Measurements from ENCODE around the gene USPL1.

USPL1 gene

GRCh38 chr13:30697996-30698401 lies 80.3 kb downstream of the USPL1 start:
- peak; percentile 68 for DNase-seq (ENCODE audit: low spot score)

- no peak for DNase-seq (ENCODE audit: low spot score)
Observed at GRCh38 chr13:30698488-30699005, 80.8 kb downstream of the USPL1 start.

- DNase-seq (ENCODE audit: low spot score) = no peak
Observed at GRCh38 chr13:30700364-30700763, 82.6 kb downstream of the USPL1 start.

DNA sequence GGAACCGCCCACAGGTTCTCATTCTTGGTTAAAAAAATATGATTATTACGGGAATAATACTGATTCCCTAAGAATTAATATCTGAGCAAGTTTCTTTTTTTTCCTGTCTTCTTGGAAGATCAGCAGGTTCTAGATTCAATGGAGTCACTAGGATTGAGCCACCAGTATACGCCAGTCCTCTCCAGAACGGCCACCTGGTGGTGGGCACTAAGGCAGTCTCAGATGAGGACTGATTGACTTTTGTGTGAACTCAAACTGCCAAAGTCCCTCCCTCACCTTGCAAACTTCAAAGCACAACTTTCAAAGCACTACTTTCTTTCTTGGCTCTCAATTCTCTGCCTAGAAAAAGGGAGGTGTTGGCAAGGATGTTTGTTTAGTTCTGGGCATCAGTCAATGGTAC lies 84.3 kb downstream of the USPL1 start:
- no peak for DNase-seq (ENCODE audit: low spot score)

DNA sequence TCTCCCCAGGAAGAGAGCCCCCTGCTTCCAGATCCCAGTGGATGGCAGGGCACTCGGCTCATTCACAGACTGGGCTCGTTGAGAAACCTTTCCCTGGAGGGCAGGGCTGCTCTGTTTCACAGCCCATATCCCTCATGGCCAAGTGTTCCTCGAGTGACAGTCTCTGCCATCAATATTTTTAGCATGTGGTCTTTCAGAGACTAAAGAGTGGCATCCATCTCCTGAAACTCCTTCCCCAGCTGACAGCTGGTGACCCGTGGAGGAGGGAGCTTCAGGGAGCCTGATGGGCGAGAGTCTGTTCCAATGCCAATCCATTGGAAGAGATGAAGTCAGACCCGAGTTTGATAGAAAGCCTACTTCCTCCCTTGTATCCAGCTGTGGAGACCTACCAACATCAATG lies 86.9 kb downstream of the USPL1 start:
- no peak for DNase-seq (ENCODE audit: low spot score)

- no peak for DNase-seq (ENCODE audit: low spot score)
Observed at GRCh38 chr13:30705680-30706079, 88.0 kb downstream of the USPL1 start.

DNA sequence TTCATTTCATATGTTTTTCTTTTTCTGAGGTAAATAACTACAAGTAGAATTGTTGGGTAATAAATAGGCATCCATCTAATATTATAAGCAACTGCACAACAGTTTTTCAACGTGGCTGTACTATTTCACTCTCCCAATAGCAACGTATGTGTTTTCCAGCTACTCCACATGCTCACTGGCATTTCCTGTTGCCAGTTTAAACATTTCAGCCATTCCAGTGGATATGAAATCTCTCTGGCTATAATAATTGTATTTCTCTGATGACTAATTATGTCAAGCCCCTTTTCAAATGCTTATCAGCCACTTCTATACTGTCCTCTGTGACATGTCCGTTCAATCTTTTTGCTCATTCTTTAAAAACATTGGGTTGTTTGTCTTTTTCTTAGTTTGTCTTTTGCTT lies 90.8 kb downstream of the USPL1 start:
- DNase-seq (ENCODE audit: low spot score) = no peak

Measured in AG20443 (cell line).